ENCODE results near the gene PSMG1. TPM values are rescaled to one million over a fixed set of nuclear protein-coding genes. Genes with fewer than 3 reads are reported as not detected.
"Not testable (repeated sequence)": the region's sequence is repeated elsewhere in the genome, so short reads cannot be mapped to it uniquely, and the experiment has no call there.

The PSMG1 gene
- polyA plus RNA-seq, 4 donors, result 27.3 to 68.2 (median 48.7) TPM

DNA sequence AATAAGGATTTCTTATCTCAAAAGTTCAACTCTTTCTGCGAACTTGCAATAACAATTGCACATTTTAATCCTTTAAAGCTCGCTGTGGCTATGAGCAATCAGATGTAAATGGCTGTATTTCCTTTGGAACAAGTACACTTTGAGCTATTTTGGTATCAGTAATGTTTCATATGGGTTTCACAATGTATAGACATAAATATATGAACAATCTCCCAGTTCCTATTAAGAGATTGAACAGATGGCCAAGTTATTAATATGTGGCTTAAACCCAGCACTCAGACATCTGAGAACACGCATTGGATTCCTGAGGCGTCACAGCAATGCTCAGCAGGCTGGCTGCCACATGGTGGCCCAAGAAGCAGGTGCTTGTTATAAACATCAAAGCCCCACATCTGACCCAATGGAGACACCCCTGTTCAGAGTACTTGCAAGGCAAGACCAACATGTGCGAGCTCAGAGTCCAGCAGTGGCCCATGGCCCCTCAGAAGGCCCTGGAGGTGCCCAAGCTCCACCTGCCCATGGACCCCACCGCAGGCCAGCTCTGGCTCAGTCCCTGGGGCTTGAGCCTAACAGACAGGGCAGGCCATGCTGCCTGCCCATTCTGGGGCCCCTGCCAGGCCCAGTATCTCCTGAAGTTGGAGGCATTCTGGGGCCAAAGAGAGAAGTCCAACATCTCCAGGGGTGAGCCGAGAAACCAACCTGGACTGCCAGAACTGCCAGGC, 23.7 kb downstream of the PSMG1 start:
- Histone ChIP-seq H3K36me3 (ENCODE audit: control insufficient read depth in 3 of 3, insufficient read depth in 2 of 3, low read depth in 1 of 3, low read length in 3 of 3) (no peaks in the 10 kb centered on the region), H3K27ac (ENCODE audit: low read depth in 1 of 3, low read length in 2 of 3) (no peak overlapping the region), H3K27me3 (ENCODE audit: control insufficient read depth in 3 of 3, insufficient read depth in 3 of 3, low read length in 3 of 3) (peaks cover 0 to 2% (median 0%) of the 10 kb centered on the region in 3 donors), H3K9me3 (ENCODE audit: control insufficient read depth in 2 of 2, insufficient read depth in 1 of 2, low read depth in 1 of 2, low read length in 1 of 2) (peaks cover 0 to 6% of the 10 kb centered on the region in 2 donors), H3K4me1 (ENCODE audit: control insufficient read depth in 3 of 3, insufficient read depth in 2 of 3, low read depth in 1 of 3, low read length in 2 of 3) (no peaks in the 10 kb centered on the region), H3K4me3 (ENCODE audit: low read depth in 1 of 3, low read length in 3 of 3) (no peak overlapping the region)
- 80 to 86% (median 83%) methylated on average over 7 of the region's 7 CpGs for WGBS, 3 donors
- FAIRE-seq (no peak), DNase-seq (no peak)

DNA sequence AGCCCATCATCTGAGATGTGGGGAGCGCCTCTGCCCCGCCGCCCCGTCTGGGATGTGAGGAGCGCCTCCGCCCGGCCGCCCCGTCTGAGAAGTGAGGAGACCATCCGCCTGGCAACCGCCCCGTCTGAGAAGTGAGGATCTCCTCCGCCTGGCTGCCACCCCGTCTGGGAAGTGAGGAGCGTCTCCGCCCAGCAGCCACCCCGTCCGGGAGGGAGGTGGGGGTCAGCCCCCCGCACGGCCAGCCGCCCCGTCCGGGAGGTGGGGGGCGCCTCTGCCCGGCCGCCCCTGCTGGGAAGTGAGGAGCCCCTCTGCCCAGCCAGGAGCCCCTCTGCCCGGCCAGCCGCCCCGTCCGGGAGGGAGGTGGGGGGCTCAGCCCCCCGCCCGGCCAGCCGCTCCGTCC, 26.0 kb downstream of the PSMG1 start:
- not testable (repeated sequence) for DNase-seq; H3K4me1 ChIP-seq (ENCODE audit: control insufficient read depth in 3 of 3, insufficient read depth in 2 of 3, low read depth in 1 of 3, low read length in 2 of 3); H3K27me3 ChIP-seq (ENCODE audit: control insufficient read depth in 3 of 3, insufficient read depth in 3 of 3, low read length in 3 of 3); H3K36me3 ChIP-seq (ENCODE audit: control insufficient read depth in 3 of 3, insufficient read depth in 2 of 3, low read depth in 1 of 3, low read length in 3 of 3); H3K9me3 ChIP-seq (ENCODE audit: control insufficient read depth in 2 of 2, insufficient read depth in 1 of 2, low read depth in 1 of 2, low read length in 1 of 2); H3K4me3 ChIP-seq (ENCODE audit: low read depth in 1 of 3, low read length in 3 of 3); H3K27ac ChIP-seq (ENCODE audit: low read depth in 1 of 3, low read length in 2 of 3); FAIRE-seq
- WGBS, 3 donors, result 95 to 97% (median 97%) methylated on average over 26 to 34 of the region's 34 CpGs

DNA sequence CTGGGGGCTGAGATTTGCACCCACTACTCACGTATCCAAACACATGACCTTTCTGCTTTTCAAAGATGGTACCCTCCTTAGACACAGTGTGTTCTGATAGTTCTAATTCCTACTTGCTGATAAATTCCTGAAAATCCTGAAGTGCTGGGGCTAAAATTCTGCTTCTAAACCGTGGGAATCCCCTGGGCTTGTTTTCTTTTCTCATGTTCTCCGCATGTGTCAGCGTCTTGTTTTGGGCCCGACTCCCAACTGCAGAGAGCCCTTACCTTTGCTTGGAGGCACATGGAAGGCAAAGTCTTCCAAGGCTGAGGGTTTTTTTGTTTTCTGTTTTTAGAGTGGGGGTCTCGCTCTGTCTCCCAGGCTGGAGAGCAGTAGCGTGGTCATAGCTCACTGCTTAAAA, 27.2 kb downstream of the PSMG1 start:
- 87 to 92% (median 90%) methylated on average over 7 of the region's 7 CpGs for WGBS, 3 donors
- Histone ChIP-seq H3K9me3 (ENCODE audit: control insufficient read depth in 2 of 2, insufficient read depth in 1 of 2, low read depth in 1 of 2, low read length in 1 of 2) (no peaks in the 10 kb centered on the region), H3K27ac (ENCODE audit: low read depth in 1 of 3, low read length in 2 of 3) (no peak overlapping the region), H3K4me1 (ENCODE audit: control insufficient read depth in 3 of 3, insufficient read depth in 2 of 3, low read depth in 1 of 3, low read length in 2 of 3) (no peaks in the 10 kb centered on the region), H3K36me3 (ENCODE audit: control insufficient read depth in 3 of 3, insufficient read depth in 2 of 3, low read depth in 1 of 3, low read length in 3 of 3) (no peaks in the 10 kb centered on the region), H3K4me3 (ENCODE audit: low read depth in 1 of 3, low read length in 3 of 3) (no peak overlapping the region), H3K27me3 (ENCODE audit: control insufficient read depth in 3 of 3, insufficient read depth in 3 of 3, low read length in 3 of 3) (no peaks in the 10 kb centered on the region)
- no peak for DNase-seq
- no peak for FAIRE-seq

DNA sequence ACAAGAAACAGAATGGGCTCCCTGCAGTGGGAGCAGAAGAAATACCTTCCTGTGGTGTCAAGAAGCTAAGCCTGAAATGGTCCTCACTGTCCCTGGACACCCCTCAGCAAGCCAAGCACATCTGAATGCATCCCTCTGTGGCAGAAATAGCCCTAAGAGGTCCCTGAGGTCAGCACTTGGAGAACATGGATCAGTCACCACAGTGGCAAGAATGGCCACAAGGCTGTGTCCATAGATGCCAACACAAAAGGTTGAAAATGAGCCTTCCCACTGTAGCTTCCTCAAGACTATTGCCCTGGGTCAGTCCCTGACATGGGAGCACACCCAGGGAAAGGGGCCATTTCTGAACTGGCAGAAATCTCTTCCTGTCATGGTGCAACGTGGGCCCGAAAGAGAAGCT, 27.7 kb downstream of the PSMG1 start:
- WGBS, 3 donors, result 90 to 94% (median 94%) methylated on average over 2 of the region's 2 CpGs
- Histone ChIP-seq H3K4me1 (ENCODE audit: control insufficient read depth in 3 of 3, insufficient read depth in 2 of 3, low read depth in 1 of 3, low read length in 2 of 3) (no peaks in the 10 kb centered on the region), H3K9me3 (ENCODE audit: control insufficient read depth in 2 of 2, insufficient read depth in 1 of 2, low read depth in 1 of 2, low read length in 1 of 2) (no peaks in the 10 kb centered on the region), H3K4me3 (ENCODE audit: low read depth in 1 of 3, low read length in 3 of 3) (no peak overlapping the region), H3K36me3 (ENCODE audit: control insufficient read depth in 3 of 3, insufficient read depth in 2 of 3, low read depth in 1 of 3, low read length in 3 of 3) (no peaks in the 10 kb centered on the region), H3K27me3 (ENCODE audit: control insufficient read depth in 3 of 3, insufficient read depth in 3 of 3, low read length in 3 of 3) (no peaks in the 10 kb centered on the region), H3K27ac (ENCODE audit: low read depth in 1 of 3, low read length in 2 of 3) (no peak overlapping the region)
- no peak for FAIRE-seq
- DNase-seq, result no peak

DNA sequence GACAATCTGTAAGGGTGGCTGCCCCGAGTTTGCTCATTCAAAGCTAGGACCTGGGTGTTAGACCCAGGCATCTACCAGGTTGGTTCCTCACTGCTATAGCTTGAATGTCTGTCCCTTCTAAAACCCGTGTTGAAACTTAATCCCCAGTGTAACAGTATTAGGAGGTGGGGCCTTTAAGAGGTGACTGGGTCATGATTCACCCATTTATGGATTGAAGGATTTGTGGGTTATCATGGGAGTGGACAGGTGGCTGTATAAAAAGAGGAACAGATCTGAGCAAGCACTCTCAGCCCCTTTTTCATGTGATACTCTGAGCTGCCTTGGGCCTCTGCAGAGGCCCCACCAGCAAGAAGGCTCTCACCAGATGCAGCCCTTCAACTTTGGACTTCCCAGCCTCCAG, 29.4 kb downstream of the PSMG1 start:
- no peaks in the 10 kb centered on the region for H3K27me3 ChIP-seq (ENCODE audit: control insufficient read depth in 3 of 3, insufficient read depth in 3 of 3, low read length in 3 of 3)
- DNase-seq, result no peak
- H3K4me3 ChIP-seq (ENCODE audit: low read depth in 1 of 3, low read length in 3 of 3), result no peak overlapping the region
- peaks cover 0 to 1% of the 10 kb centered on the region in 2 donors for H3K9me3 ChIP-seq (ENCODE audit: control insufficient read depth in 2 of 2, insufficient read depth in 1 of 2, low read depth in 1 of 2, low read length in 1 of 2)
- H3K36me3 ChIP-seq (ENCODE audit: control insufficient read depth in 3 of 3, insufficient read depth in 2 of 3, low read depth in 1 of 3, low read length in 3 of 3), result no peaks in the 10 kb centered on the region
- no peak overlapping the region for H3K27ac ChIP-seq (ENCODE audit: low read depth in 1 of 3, low read length in 2 of 3)
- WGBS, 3 donors, result 85 to 93% (median 88%) methylated on average over 2 of the region's 2 CpGs
- no peaks in the 10 kb centered on the region for H3K4me1 ChIP-seq (ENCODE audit: control insufficient read depth in 3 of 3, insufficient read depth in 2 of 3, low read depth in 1 of 3, low read length in 2 of 3)
- FAIRE-seq, result no peak

DNA sequence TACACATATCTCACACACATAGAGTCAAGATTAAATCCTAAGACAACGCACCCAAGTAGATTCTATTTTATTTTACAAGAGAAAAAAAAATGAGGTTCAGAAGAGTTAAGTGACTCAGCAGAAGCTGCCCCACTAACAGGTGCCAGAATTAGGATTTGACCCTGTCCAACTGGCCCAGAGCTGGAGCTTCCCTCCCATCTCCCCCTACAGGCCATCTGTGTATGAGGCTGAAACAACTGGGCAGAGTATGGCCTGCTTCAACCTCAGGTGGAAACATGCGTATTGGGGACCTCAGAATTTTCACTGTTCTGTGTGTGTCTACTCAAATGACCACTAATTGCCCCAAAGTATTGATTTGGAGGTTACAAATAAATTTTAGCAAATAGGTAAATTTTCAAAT, 29.9 kb downstream of the PSMG1 start:
- Histone ChIP-seq H3K27ac (ENCODE audit: low read depth in 1 of 3, low read length in 2 of 3) (no peak overlapping the region), H3K4me1 (ENCODE audit: control insufficient read depth in 3 of 3, insufficient read depth in 2 of 3, low read depth in 1 of 3, low read length in 2 of 3) (no peaks in the 10 kb centered on the region), H3K27me3 (ENCODE audit: control insufficient read depth in 3 of 3, insufficient read depth in 3 of 3, low read length in 3 of 3) (no peaks in the 10 kb centered on the region), H3K9me3 (ENCODE audit: control insufficient read depth in 2 of 2, insufficient read depth in 1 of 2, low read depth in 1 of 2, low read length in 1 of 2) (peaks cover 0 to 2% of the 10 kb centered on the region in 2 donors), H3K36me3 (ENCODE audit: control insufficient read depth in 3 of 3, insufficient read depth in 2 of 3, low read depth in 1 of 3, low read length in 3 of 3) (no peaks in the 10 kb centered on the region), H3K4me3 (ENCODE audit: low read depth in 1 of 3, low read length in 3 of 3) (no peak overlapping the region)
- DNase-seq, result no peak
- WGBS, 3 donors, result 94 to 98% (median 98%) methylated on average over 2 of the region's 2 CpGs
- no peak for FAIRE-seq

DNA sequence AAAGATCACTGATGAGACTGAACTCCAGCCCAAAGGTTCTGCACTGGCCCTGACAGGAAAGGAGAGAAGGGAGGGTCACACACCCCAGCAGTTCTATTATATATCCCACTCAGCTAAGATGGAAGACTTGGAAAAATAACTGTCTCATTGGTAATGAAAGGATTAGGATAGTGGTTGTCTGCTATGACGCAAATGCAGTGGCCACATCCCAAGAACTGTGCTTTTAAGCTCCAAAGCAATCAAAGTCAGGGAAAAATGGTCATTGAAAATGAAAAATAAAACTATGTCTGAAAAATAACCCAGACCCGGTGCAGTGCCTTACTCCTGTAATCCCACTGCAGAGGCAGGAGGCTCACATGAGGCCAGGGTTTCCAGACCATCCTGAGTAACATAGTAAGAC, 31.0 kb downstream of the PSMG1 start:
- Histone ChIP-seq H3K27ac (ENCODE audit: low read depth in 1 of 3, low read length in 2 of 3) (no peak overlapping the region), H3K9me3 (ENCODE audit: control insufficient read depth in 2 of 2, insufficient read depth in 1 of 2, low read depth in 1 of 2, low read length in 1 of 2) (peaks cover 0 to 2% of the 10 kb centered on the region in 2 donors), H3K4me1 (ENCODE audit: control insufficient read depth in 3 of 3, insufficient read depth in 2 of 3, low read depth in 1 of 3, low read length in 2 of 3) (no peaks in the 10 kb centered on the region), H3K4me3 (ENCODE audit: low read depth in 1 of 3, low read length in 3 of 3) (no peak overlapping the region), H3K27me3 (ENCODE audit: control insufficient read depth in 3 of 3, insufficient read depth in 3 of 3, low read length in 3 of 3) (no peaks in the 10 kb centered on the region), H3K36me3 (ENCODE audit: control insufficient read depth in 3 of 3, insufficient read depth in 2 of 3, low read depth in 1 of 3, low read length in 3 of 3) (no peaks in the 10 kb centered on the region)
- no peak for FAIRE-seq
- DNase-seq, result no peak
- 87 to 97% (median 96%) methylated on average over 2 of the region's 2 CpGs for WGBS, 3 donors

DNA sequence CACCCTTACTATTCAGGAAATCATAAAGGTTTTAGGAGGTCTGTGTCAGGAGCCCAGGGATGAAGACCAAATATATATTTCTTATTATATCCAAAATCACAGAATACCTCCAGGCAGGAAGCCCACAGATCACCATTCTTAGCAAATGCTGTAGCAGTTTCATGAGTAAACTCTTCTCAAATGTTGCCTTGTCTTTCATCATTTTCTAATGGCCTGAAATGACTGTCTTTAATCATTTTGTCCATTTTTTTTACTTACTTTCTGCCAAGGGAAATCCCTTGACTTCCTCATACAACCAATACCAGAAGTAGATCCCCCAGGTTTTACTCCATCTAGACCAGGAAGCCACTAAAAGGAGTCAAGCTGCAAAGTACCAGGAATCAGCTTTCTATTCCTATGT, 32.4 kb downstream of the PSMG1 start:
- H3K4me3 ChIP-seq (ENCODE audit: low read depth in 1 of 3, low read length in 3 of 3), result no peak overlapping the region
- no peak overlapping the region for H3K27ac ChIP-seq (ENCODE audit: low read depth in 1 of 3, low read length in 2 of 3)
- peaks cover 0 to 2% of the 10 kb centered on the region in 2 donors for H3K9me3 ChIP-seq (ENCODE audit: control insufficient read depth in 2 of 2, insufficient read depth in 1 of 2, low read depth in 1 of 2, low read length in 1 of 2)
- FAIRE-seq (no peak), DNase-seq (no peak)
- H3K27me3 ChIP-seq (ENCODE audit: control insufficient read depth in 3 of 3, insufficient read depth in 3 of 3, low read length in 3 of 3), result no peaks in the 10 kb centered on the region
- H3K4me1 ChIP-seq (ENCODE audit: control insufficient read depth in 3 of 3, insufficient read depth in 2 of 3, low read depth in 1 of 3, low read length in 2 of 3), result no peaks in the 10 kb centered on the region
- H3K36me3 ChIP-seq (ENCODE audit: control insufficient read depth in 3 of 3, insufficient read depth in 2 of 3, low read depth in 1 of 3, low read length in 3 of 3), result no peaks in the 10 kb centered on the region

DNA sequence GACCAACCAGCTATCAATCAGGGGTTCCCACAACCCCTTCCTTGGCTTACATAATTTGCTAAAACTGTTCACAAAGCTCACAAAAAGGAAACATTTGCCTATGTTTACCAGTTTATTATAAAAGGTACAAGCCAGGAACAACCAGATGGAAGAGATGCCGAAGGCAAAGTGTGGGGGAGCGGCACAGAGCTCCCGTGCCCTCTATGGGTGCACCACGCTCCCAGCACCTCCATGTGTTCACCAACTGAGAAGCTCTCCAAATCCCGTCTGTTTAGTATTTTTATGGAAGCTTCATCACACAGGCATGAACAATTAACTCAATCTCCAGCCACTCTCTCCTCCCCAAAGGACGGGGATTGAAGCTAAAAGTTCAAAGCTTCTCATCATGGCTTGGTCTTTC, 32.9 kb downstream of the PSMG1 start:
- H3K36me3 ChIP-seq (ENCODE audit: control insufficient read depth in 3 of 3, insufficient read depth in 2 of 3, low read depth in 1 of 3, low read length in 3 of 3), result no peaks in the 10 kb centered on the region
- DNase-seq, result no peak
- 89 to 90% (median 90%) methylated on average over 6 of the region's 6 CpGs for WGBS, 3 donors
- H3K4me3 ChIP-seq (ENCODE audit: low read depth in 1 of 3, low read length in 3 of 3), result no peak overlapping the region
- no peak overlapping the region for H3K27ac ChIP-seq (ENCODE audit: low read depth in 1 of 3, low read length in 2 of 3)
- peaks cover 0 to 2% of the 10 kb centered on the region in 2 donors for H3K9me3 ChIP-seq (ENCODE audit: control insufficient read depth in 2 of 2, insufficient read depth in 1 of 2, low read depth in 1 of 2, low read length in 1 of 2)
- no peaks in the 10 kb centered on the region for H3K27me3 ChIP-seq (ENCODE audit: control insufficient read depth in 3 of 3, insufficient read depth in 3 of 3, low read length in 3 of 3)
- H3K4me1 ChIP-seq (ENCODE audit: control insufficient read depth in 3 of 3, insufficient read depth in 2 of 3, low read depth in 1 of 3, low read length in 2 of 3), result no peaks in the 10 kb centered on the region
- FAIRE-seq, result no peak

Data from small intestine (tissue), 7 donors.